Measurements from ENCODE around the gene MYB.

GRCh38 chr6:135132776-135133175 is 48.3 kb upstream of the MYB start:
- TF ChIP-seq EZH2 (IDR thresholded peaks at IDR 0.05; ENCODE audit: borderline replicate concordance, low read depth, low read length, severe bottlenecking): no peak
- TF ChIP-seq, protein P1, sequence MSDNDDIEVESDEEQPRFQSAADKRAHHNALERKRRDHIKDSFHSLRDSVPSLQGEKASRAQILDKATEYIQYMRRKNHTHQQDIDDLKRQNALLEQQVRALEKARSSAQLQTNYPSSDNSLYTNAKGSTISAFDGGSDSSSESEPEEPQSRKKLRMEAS (IDR thresholded peaks at IDR 0.05; ENCODE audit: insufficient read depth, insufficient read length): no peak
- TF ChIP-seq CTCF (IDR thresholded peaks at IDR 0.05; ENCODE audit: extremely low read depth in 1 of 2, insufficient read depth in 1 of 2, low read depth in 1 of 2, low read length in 2 of 2): no peak
- TF ChIP-seq POLR2A (IDR thresholded peaks at IDR 0.05; ENCODE audit: low read depth, low read length): no peak

Measured in endothelial cell of umbilical vein (primary cell).